Panc1 (cell line): ENCODE data around the gene GRM1. TPM values are rescaled to one million over a fixed set of nuclear protein-coding genes. Genes with fewer than 3 reads are reported as not detected.

Experiments
- ATAC-seq: fragments of 200-7000 bp; cut with Tn5 transposase; 2 replicates; pipeline ENCODE4 v1.9.1; 2020; ENCODE audit warnings: mild to moderate bottlenecking, moderate library complexity
- BruUV-seq: library from RNA; stranded (reverse); fragments of 400-500 nt; replicated peaks from 2 replicates; lab custom pipeline; 2021; lab: Mats Ljungman, UMichigan
- CTCF ChIA-PET: fragments of 300-600 bp; sonication (Branson Sonifier 250); formaldehyde crosslinking; loops from one replicate; lab custom pipeline; 2022; ENCODE audit warnings: antibody characterized with exemption; lab: Charles Lee
- POLR2A ChIA-PET: fragments of 300-600 bp; sonication (Branson Sonifier 250); formaldehyde crosslinking; loops from one replicate; lab custom pipeline; 2022; ENCODE audit warnings: antibody characterized with exemption; lab: Charles Lee
- DNase-seq: peaks from one replicate; pipeline ENCODE4 v3.0.0-alpha.2; 2010; ENCODE audit warnings: low read depth, low spot score
- H3K27ac ChIP-seq: 2 replicates; pipeline ENCODE4 v1.5.1; 2011; ENCODE audit warnings: mild to moderate bottlenecking, low read length, inconsistent platforms
- H3K27me3 ChIP-seq: fragments of 200-500 bp; sonication (Bioruptor generic); 2 replicates; pipeline ENCODE4 v1.6.0; 2014; ENCODE audit warnings: low read length, inconsistent platforms; ENCODE audit not compliant: control insufficient read depth, insufficient read depth
- H3K36me3 ChIP-seq: fragments of 200-500 bp; sonication (Bioruptor generic); 2 replicates; pipeline ENCODE4 v1.5.1; 2014; ENCODE audit warnings: inconsistent platforms, mild to moderate bottlenecking, low read length, moderate library complexity; ENCODE audit not compliant: control insufficient read depth, insufficient read depth
- H3K4me1 ChIP-seq: 2 replicates; pipeline ENCODE4 v1.5.1; 2011; ENCODE audit warnings: inconsistent platforms, mild to moderate bottlenecking, low read length, moderate library complexity; ENCODE audit not compliant: control insufficient read depth, insufficient read depth
- H3K4me3 ChIP-seq, 2 experiments: 2 replicates each; pipeline ENCODE4 v1.5.1; 2011 to 2012; ENCODE audit warnings: low read depth in 2 of 2, low read length in 2 of 2, mild to moderate bottlenecking in 2 of 2, inconsistent platforms in 1 of 2, moderate library complexity in 1 of 2
- H3K9me3 ChIP-seq: fragments of 200-500 bp; sonication (Bioruptor generic); 2 replicates; pipeline ENCODE4 v1.5.1; 2014; ENCODE audit warnings: low read depth, mild to moderate bottlenecking, inconsistent platforms, low read length, moderate library complexity; ENCODE audit not compliant: control insufficient read depth, insufficient read depth
- POLR2AphosphoS5 ChIP-seq: IDR thresholded peaks from 2 replicates; pipeline ENCODE4 v1.6.1; 2012; ENCODE audit warnings: mild to moderate bottlenecking, low read depth, low read length, moderate library complexity
- SIN3A ChIP-seq: IDR thresholded peaks from 2 replicates; pipeline ENCODE4 v1.6.1; 2012; ENCODE audit warnings: low read depth, mild to moderate bottlenecking, low read length, moderate library complexity, borderline replicate concordance; ENCODE audit not compliant: insufficient read depth
- TCF7L2 ChIP-seq: IDR thresholded peaks from 2 replicates; pipeline ENCODE4 v1.6.1; 2011; ENCODE audit warnings: mild to moderate bottlenecking, low read depth, low read length, inconsistent platforms
- in situ Hi-C: cut with HindIII; loops from 2 replicates; pipeline ENCODE4 v1.10.0; 2016; ENCODE audit warnings: low sequenced_read_pairs, low pct_unique_long_range_greater_than_20kb
- intact Hi-C: fragments of 100-400 bp; cut with micrococcal nuclease; formaldehyde crosslinking; loops from one replicate; pipeline ENCODE4 v1.10.0; 2022; ENCODE audit not compliant: unreplicated experiment
- total RNA-seq: library from RNA; stranded (reverse); gene quantifications from one replicate; pipeline ENCODE4 v1.2.1, GENCODE V29; 2021; ENCODE audit not compliant: unreplicated experiment
- TF ChIP-seq, protein P1 (sequence below): fragments of 450-650 bp; IDR thresholded peaks from 2 replicates; pipeline ENCODE4 v1.5.1; 2017; ENCODE audit warnings: mild to moderate bottlenecking
- TF ChIP-seq, protein P2 (sequence below), 2 experiments: IDR thresholded peaks; 2 replicates each; pipeline ENCODE4 v1.6.1; 2011 to 2012; ENCODE audit warnings: low read depth in 2 of 2, control low read depth in 1 of 2, low read length in 1 of 2, mild to moderate bottlenecking in 1 of 2, moderate library complexity in 1 of 2; ENCODE audit not compliant: insufficient read depth in 1 of 2

Gene GRM1
- total RNA-seq, 1 experiment from 2014 or later, result not detected

DNA sequence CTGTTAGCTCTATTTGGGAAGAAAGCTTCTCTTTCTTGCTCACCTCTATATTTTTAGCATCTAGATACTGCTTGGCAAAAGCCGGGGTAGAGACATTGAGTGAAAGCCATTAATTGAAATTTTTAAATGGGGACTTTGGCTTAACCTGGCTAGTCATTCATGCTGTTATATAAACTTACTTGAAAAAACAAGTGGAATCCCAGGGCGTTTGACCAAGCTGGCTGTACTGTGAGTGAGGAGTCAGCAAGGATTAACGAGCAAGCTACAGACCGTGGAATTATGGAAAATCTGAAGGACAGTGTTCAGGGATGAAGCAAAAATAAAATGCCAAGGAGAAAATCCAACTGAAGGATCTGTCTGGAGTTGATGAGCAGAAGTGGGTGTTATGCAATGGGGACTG lies 232.0 kb downstream of the GRM1 start:
- CTCF ChIA-PET, result no interaction called here
- no peak for ATAC-seq
- TF ChIP-seq, protein P1, sequence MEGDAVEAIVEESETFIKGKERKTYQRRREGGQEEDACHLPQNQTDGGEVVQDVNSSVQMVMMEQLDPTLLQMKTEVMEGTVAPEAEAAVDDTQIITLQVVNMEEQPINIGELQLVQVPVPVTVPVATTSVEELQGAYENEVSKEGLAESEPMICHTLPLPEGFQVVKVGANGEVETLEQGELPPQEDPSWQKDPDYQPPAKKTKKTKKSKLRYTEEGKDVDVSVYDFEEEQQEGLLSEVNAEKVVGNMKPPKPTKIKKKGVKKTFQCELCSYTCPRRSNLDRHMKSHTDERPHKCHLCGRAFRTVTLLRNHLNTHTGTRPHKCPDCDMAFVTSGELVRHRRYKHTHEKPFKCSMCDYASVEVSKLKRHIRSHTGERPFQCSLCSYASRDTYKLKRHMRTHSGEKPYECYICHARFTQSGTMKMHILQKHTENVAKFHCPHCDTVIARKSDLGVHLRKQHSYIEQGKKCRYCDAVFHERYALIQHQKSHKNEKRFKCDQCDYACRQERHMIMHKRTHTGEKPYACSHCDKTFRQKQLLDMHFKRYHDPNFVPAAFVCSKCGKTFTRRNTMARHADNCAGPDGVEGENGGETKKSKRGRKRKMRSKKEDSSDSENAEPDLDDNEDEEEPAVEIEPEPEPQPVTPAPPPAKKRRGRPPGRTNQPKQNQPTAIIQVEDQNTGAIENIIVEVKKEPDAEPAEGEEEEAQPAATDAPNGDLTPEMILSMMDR, result no peak
- TF ChIP-seq TCF7L2 (no peak), POLR2AphosphoS5 (no peak), SIN3A (no peak)
- TF ChIP-seq, protein P2, sequence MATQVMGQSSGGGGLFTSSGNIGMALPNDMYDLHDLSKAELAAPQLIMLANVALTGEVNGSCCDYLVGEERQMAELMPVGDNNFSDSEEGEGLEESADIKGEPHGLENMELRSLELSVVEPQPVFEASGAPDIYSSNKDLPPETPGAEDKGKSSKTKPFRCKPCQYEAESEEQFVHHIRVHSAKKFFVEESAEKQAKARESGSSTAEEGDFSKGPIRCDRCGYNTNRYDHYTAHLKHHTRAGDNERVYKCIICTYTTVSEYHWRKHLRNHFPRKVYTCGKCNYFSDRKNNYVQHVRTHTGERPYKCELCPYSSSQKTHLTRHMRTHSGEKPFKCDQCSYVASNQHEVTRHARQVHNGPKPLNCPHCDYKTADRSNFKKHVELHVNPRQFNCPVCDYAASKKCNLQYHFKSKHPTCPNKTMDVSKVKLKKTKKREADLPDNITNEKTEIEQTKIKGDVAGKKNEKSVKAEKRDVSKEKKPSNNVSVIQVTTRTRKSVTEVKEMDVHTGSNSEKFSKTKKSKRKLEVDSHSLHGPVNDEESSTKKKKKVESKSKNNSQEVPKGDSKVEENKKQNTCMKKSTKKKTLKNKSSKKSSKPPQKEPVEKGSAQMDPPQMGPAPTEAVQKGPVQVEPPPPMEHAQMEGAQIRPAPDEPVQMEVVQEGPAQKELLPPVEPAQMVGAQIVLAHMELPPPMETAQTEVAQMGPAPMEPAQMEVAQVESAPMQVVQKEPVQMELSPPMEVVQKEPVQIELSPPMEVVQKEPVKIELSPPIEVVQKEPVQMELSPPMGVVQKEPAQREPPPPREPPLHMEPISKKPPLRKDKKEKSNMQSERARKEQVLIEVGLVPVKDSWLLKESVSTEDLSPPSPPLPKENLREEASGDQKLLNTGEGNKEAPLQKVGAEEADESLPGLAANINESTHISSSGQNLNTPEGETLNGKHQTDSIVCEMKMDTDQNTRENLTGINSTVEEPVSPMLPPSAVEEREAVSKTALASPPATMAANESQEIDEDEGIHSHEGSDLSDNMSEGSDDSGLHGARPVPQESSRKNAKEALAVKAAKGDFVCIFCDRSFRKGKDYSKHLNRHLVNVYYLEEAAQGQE (IDR thresholded peaks at IDR 0.05; ENCODE audit: insufficient read depth in 1 of 2, low read depth in 2 of 2, low read length in 1 of 2), result no peak

DNA sequence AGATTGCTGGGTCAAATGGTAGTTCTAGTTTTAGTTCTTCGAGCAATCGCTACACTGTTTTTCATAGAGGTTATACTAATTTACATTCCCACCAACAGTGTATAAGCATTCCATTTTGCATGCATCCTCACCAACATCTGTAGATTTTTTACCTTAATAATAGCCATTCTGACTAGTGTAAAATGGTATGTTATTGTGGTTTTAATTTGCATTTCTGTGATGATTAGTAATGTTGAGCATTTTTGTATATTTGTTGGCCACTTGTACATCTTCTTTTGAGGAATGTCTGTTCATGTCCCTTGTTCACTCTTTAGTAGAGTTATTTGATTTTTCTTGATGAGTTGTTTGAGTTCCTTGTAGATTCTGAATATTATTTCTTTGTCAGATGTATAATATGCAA lies 236.2 kb downstream of the GRM1 start:
- CTCF ChIA-PET, result no interaction called here
- Histone ChIP-seq H3K36me3 (no peaks in the 10 kb centered on the region), H3K4me3 (no peak overlapping the region), H3K9me3 (no peaks in the 10 kb centered on the region), H3K27ac (no peak overlapping the region), H3K4me1 (no peaks in the 10 kb centered on the region), H3K27me3 (no peaks in the 10 kb centered on the region)
- ATAC-seq (no peak), DNase-seq (no peak)
- POLR2A ChIA-PET, result no interaction called here
- TF ChIP-seq POLR2AphosphoS5 (no peak), SIN3A (no peak), TCF7L2 (no peak)
- TF ChIP-seq, protein P1, result no peak
- TF ChIP-seq, protein P2 (IDR thresholded peaks at IDR 0.05; ENCODE audit: insufficient read depth in 1 of 2, low read depth in 2 of 2, low read length in 1 of 2), result no peak
- no TSS peak for BruUV-seq
- intact Hi-C loops (no loop called here), in situ Hi-C loops (no loop called here)

More for the DNA sequence above, 232.0 kb downstream of the GRM1 start:
- H3K27me3 ChIP-seq, result no peaks in the 10 kb centered on the region
- intact Hi-C loops, result no loop called here
- POLR2A ChIA-PET, result no interaction called here
- H3K4me1 ChIP-seq, result no peaks in the 10 kb centered on the region
- BruUV-seq, result no TSS peak
- no peak overlapping the region for H3K27ac ChIP-seq
- H3K4me3 ChIP-seq, result no peak overlapping the region
- DNase-seq, result no peak
- H3K36me3 ChIP-seq, result no peaks in the 10 kb centered on the region
- H3K9me3 ChIP-seq, result no peaks in the 10 kb centered on the region
- in situ Hi-C loops, result no loop called here
